Liver (tissue), 9 donors: ENCODE measurements around the gene ANKRD33. TPM values are rescaled to one million over a fixed set of nuclear protein-coding genes. Genes with fewer than 3 reads are reported as not detected.

Source experiments
- DNase-seq: peaks from one replicate; pipeline ENCODE4 v3.0.0-alpha.2; 2017; ENCODE audit warnings: low spot score
- H3K27ac ChIP-seq, 2 donors: one replicate each; pipeline ENCODE4 v1.7.0; 2013; ENCODE audit warnings: inconsistent platforms in 2 of 2, low read length in 2 of 2, control low read depth in 1 of 2, low read depth in 1 of 2, mild to moderate bottlenecking in 1 of 2
- H3K27me3 ChIP-seq, 4 donors: one replicate each; pipeline versions ENCODE4 v1.6.1 to v1.7.0; 2013; ENCODE audit warnings: low read length in 3 of 4, inconsistent platforms in 1 of 4, mild to moderate bottlenecking in 1 of 4, moderate library complexity in 1 of 4; ENCODE audit not compliant: control insufficient read depth in 4 of 4, insufficient read depth in 4 of 4
- H3K36me3 ChIP-seq, 4 donors: one replicate each; pipeline versions ENCODE4 v1.6.1 to v1.7.0; 2013; ENCODE audit warnings: low read length in 3 of 4, mild to moderate bottlenecking in 3 of 4, low read depth in 1 of 4, moderate library complexity in 1 of 4; ENCODE audit not compliant: control insufficient read depth in 4 of 4, insufficient read depth in 3 of 4
- H3K4me1 ChIP-seq, 4 donors: one replicate each; pipeline versions ENCODE4 v1.6.1 to v1.7.0; 2013; ENCODE audit warnings: low read length in 3 of 4, mild to moderate bottlenecking in 3 of 4, moderate library complexity in 1 of 4; ENCODE audit not compliant: control insufficient read depth in 4 of 4, insufficient read depth in 4 of 4
- H3K4me3 ChIP-seq, 3 donors: one replicate each; pipeline versions ENCODE4 v1.6.1 to v1.7.0; 2013; ENCODE audit warnings: low read length in 3 of 3, control low read depth in 1 of 3, low read depth in 1 of 3, mild to moderate bottlenecking in 1 of 3
- H3K9ac ChIP-seq, 2 donors: one replicate each; pipeline ENCODE4 v1.7.0; 2013; ENCODE audit warnings: low read length in 2 of 2, mild to moderate bottlenecking in 2 of 2, moderate library complexity in 2 of 2, control low read depth in 1 of 2, low read depth in 1 of 2
- H3K9me3 ChIP-seq, 4 donors: one replicate each; pipeline versions ENCODE4 v1.6.1 to v1.7.0; 2013; ENCODE audit warnings: low read length in 3 of 4; ENCODE audit not compliant: control insufficient read depth in 4 of 4
- EGR1 ChIP-seq, 2 donors: IDR thresholded peaks; 2 replicates each; pipeline ENCODE4 v1.6.1; 2016 to 2018; ENCODE audit warnings: antibody characterized with exemption in 2 of 2, low read depth in 2 of 2
- FOXA1 ChIP-seq: IDR thresholded peaks from 2 replicates; pipeline ENCODE4 v1.6.1; 2016; ENCODE audit warnings: antibody characterized with exemption
- FOXA2 ChIP-seq: IDR thresholded peaks from 2 replicates; pipeline ENCODE4 v1.6.1; 2016; ENCODE audit warnings: antibody characterized with exemption
- GABPA ChIP-seq, 2 donors: IDR thresholded peaks in 1 of 2; conservative IDR thresholded peaks in 1 of 2; 2 replicates each; pipeline ENCODE4 v1.6.1; 2016; ENCODE audit warnings: antibody characterized with exemption in 2 of 2, mild to moderate bottlenecking in 1 of 2, moderate library complexity in 1 of 2
- HNF4A ChIP-seq, 2 donors: conservative IDR thresholded peaks; 2 replicates each; pipeline ENCODE4 v1.6.1; 2016; ENCODE audit warnings: antibody characterized with exemption in 2 of 2, mild to moderate bottlenecking in 2 of 2
- HNF4G ChIP-seq: IDR thresholded peaks from 2 replicates; pipeline ENCODE4 v1.6.1; 2016; ENCODE audit warnings: antibody characterized with exemption
- NR2F2 ChIP-seq: IDR thresholded peaks from 2 replicates; pipeline ENCODE4 v1.6.1; 2016; ENCODE audit warnings: antibody characterized with exemption
- RAD21 ChIP-seq, 2 donors: IDR thresholded peaks; 2 replicates each; pipeline ENCODE4 v1.6.1; 2016; ENCODE audit warnings: antibody characterized with exemption in 2 of 2, mild to moderate bottlenecking in 2 of 2
- RXRA ChIP-seq, 2 donors: IDR thresholded peaks; 2 replicates each; pipeline ENCODE4 v1.6.1; 2017 to 2018; ENCODE audit warnings: antibody characterized with exemption in 2 of 2, mild to moderate bottlenecking in 1 of 2
- SP1 ChIP-seq: IDR thresholded peaks from 2 replicates; pipeline ENCODE4 v1.6.1; 2018; ENCODE audit warnings: antibody characterized with exemption, mild to moderate bottlenecking
- WGBS: extraction: QIAGEN DNeasy Blood & Tissue Kit; methylation state at CpG from one replicate; pipeline ENCODE4 v1.1.7; 2013; 5-methylcytosine and 5-hydroxymethylcytosine counted together
- polyA plus RNA-seq, 2 donors: library from polyadenylated mRNA; stranded (reverse) in 1 of 2; unstranded in 1 of 2; fragments of 200-250 nt in 1 of 2; fragments of >200 nt in 1 of 2; fragmentation: Nextera tagmentation in 1 of 2; extraction: Ambion mirVana in 1 of 2; gene quantifications; one replicate each; pipeline versions ENCODE4 v1.2.1 to v1.2.3, GENCODE V29; 2013 to 2015
- total RNA-seq, 2 donors: library from RNA; depleted of rRNA; stranded (reverse); fragments of >200 nt; gene quantifications; one replicate each; pipeline ENCODE4 v1.2.3, GENCODE V29; 2014
- TF ChIP-seq, protein P1 (sequence below): fragments of 150-350 bp; IDR thresholded peaks from 2 replicates; pipeline ENCODE4 v1.5.1; 2017; ENCODE audit warnings: improper control_type of control experiment, low read depth, low read length; ENCODE audit not compliant: missing input control
- TF ChIP-seq, protein P2 (sequence below): IDR thresholded peaks from 2 replicates; pipeline ENCODE4 v1.6.1; 2016; ENCODE audit warnings: antibody characterized with exemption
- TF ChIP-seq, protein P3 (sequence below): IDR thresholded peaks from 2 replicates; pipeline ENCODE4 v1.6.1; 2016; ENCODE audit warnings: antibody characterized with exemption
- TF ChIP-seq, protein P4 (sequence below): IDR thresholded peaks from 2 replicates; pipeline ENCODE4 v1.6.1; 2016; ENCODE audit warnings: antibody characterized with exemption, mild to moderate bottlenecking
- TF ChIP-seq, protein P5 (sequence below): IDR thresholded peaks from 2 replicates; pipeline ENCODE4 v1.6.1; 2016; ENCODE audit warnings: antibody characterized with exemption
- donor health status: healthy.
- donor health status: healthy.
- donor health status: healthy.
- donor health status: healthy.
- donor health status: healthy.

Gene ANKRD33
- total and polyA plus RNA-seq, 4 donors, result not detected

DNA sequence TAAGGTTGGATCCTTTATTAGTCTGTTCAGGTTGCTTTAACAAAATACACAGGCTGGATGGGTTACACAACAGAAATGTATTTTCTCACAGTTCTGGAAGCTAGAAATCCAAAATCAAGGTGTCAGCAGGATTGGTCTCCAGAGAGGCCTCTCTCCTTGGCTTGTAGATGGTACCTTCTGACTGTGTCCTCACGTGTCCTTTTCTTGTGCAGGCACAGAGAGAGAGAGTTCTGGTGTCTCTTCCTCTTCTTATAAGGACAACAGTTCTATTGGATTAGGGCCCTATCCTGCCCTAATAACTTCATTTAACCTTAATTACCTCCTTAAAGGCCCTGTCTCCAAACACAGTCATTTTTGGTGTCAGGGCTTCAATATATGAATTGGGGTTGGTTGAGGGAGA, 4.6 kb upstream of the ANKRD33 start:
- H3K4me1 ChIP-seq, result peaks cover 0 to 3% (median 1%) of the 10 kb centered on the region in 4 donors
- H3K9me3 ChIP-seq, result no peaks in the 10 kb centered on the region
- H3K27me3 ChIP-seq, result no peaks in the 10 kb centered on the region
- WGBS, result 80% methylated on average over 1 of the region's 1 CpG
- TF ChIP-seq HNF4G (no peak), RXRA (IDR thresholded peaks at IDR 0.05) (no peak), EGR1 (IDR thresholded peaks at IDR 0.05; ENCODE audit: low read depth in 2 of 2) (no peak), FOXA2 (no peak), RAD21 (IDR thresholded peaks at IDR 0.05) (no peak), NR2F2 (no peak)
- TF ChIP-seq, protein P1, sequence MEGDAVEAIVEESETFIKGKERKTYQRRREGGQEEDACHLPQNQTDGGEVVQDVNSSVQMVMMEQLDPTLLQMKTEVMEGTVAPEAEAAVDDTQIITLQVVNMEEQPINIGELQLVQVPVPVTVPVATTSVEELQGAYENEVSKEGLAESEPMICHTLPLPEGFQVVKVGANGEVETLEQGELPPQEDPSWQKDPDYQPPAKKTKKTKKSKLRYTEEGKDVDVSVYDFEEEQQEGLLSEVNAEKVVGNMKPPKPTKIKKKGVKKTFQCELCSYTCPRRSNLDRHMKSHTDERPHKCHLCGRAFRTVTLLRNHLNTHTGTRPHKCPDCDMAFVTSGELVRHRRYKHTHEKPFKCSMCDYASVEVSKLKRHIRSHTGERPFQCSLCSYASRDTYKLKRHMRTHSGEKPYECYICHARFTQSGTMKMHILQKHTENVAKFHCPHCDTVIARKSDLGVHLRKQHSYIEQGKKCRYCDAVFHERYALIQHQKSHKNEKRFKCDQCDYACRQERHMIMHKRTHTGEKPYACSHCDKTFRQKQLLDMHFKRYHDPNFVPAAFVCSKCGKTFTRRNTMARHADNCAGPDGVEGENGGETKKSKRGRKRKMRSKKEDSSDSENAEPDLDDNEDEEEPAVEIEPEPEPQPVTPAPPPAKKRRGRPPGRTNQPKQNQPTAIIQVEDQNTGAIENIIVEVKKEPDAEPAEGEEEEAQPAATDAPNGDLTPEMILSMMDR, result no peak
- TF ChIP-seq, protein P2, sequence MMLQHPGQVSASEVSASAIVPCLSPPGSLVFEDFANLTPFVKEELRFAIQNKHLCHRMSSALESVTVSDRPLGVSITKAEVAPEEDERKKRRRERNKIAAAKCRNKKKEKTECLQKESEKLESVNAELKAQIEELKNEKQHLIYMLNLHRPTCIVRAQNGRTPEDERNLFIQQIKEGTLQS, result no peak
- TF ChIP-seq, protein P3, sequence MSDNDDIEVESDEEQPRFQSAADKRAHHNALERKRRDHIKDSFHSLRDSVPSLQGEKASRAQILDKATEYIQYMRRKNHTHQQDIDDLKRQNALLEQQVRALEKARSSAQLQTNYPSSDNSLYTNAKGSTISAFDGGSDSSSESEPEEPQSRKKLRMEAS, result no peak
- TF ChIP-seq, protein P4, sequence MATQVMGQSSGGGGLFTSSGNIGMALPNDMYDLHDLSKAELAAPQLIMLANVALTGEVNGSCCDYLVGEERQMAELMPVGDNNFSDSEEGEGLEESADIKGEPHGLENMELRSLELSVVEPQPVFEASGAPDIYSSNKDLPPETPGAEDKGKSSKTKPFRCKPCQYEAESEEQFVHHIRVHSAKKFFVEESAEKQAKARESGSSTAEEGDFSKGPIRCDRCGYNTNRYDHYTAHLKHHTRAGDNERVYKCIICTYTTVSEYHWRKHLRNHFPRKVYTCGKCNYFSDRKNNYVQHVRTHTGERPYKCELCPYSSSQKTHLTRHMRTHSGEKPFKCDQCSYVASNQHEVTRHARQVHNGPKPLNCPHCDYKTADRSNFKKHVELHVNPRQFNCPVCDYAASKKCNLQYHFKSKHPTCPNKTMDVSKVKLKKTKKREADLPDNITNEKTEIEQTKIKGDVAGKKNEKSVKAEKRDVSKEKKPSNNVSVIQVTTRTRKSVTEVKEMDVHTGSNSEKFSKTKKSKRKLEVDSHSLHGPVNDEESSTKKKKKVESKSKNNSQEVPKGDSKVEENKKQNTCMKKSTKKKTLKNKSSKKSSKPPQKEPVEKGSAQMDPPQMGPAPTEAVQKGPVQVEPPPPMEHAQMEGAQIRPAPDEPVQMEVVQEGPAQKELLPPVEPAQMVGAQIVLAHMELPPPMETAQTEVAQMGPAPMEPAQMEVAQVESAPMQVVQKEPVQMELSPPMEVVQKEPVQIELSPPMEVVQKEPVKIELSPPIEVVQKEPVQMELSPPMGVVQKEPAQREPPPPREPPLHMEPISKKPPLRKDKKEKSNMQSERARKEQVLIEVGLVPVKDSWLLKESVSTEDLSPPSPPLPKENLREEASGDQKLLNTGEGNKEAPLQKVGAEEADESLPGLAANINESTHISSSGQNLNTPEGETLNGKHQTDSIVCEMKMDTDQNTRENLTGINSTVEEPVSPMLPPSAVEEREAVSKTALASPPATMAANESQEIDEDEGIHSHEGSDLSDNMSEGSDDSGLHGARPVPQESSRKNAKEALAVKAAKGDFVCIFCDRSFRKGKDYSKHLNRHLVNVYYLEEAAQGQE, result no peak
- TF ChIP-seq, protein P5, sequence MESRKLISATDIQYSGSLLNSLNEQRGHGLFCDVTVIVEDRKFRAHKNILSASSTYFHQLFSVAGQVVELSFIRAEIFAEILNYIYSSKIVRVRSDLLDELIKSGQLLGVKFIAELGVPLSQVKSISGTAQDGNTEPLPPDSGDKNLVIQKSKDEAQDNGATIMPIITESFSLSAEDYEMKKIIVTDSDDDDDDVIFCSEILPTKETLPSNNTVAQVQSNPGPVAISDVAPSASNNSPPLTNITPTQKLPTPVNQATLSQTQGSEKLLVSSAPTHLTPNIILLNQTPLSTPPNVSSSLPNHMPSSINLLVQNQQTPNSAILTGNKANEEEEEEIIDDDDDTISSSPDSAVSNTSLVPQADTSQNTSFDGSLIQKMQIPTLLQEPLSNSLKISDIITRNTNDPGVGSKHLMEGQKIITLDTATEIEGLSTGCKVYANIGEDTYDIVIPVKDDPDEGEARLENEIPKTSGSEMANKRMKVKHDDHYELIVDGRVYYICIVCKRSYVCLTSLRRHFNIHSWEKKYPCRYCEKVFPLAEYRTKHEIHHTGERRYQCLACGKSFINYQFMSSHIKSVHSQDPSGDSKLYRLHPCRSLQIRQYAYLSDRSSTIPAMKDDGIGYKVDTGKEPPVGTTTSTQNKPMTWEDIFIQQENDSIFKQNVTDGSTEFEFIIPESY, result no peak
- H3K4me3 ChIP-seq, result no peak overlapping the region
- DNase-seq, result no peak
- H3K36me3 ChIP-seq, result no peaks in the 10 kb centered on the region
- no peak overlapping the region for H3K9ac ChIP-seq
- no peak overlapping the region for H3K27ac ChIP-seq

DNA sequence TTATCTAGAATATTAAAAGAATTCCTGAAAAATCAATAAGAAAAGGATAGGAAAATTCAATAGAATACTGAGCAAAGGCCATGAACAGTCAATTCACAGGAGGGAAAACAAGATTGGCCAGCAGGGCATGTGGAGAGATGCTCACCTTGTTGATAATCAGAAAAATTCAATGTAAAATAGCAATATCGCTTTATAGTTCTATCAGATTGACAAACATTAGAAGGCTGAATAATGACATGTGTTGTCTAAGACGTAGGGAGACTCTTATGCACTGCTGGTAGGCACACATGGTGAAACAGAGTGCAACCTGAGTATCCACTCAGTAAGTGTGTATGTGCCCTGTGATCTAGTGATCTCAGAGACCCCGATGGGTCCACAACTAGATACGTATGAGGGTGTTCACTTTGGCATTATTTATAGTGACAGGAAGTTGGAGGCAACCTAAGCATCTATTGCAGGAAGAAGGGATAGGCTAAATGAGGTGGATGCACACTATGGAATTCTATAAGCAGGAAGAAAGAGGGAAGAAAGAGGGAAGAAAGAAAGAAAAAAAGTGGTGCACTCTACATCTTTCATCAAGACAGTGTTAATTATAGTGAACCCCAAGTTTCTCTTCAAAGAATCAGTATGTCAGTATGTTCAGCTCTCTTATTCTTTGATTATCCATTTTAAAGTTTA, 3.8 kb upstream of the ANKRD33 start:
- Histone ChIP-seq H3K4me3 (no peak overlapping the region), H3K27me3 (no peaks in the 10 kb centered on the region), H3K4me1 (peaks cover 0 to 3% (median 1%) of the 10 kb centered on the region in 4 donors), H3K9ac (no peak overlapping the region), H3K27ac (no peak overlapping the region), H3K9me3 (no peaks in the 10 kb centered on the region), H3K36me3 (no peaks in the 10 kb centered on the region)
- WGBS, result 86% methylated on average over 4 of the region's 4 CpGs
- DNase-seq, result no peak
- no peak for TF ChIP-seq HNF4G
- TF ChIP-seq, protein P2, result no peak
- no peak for TF ChIP-seq GABPA (IDR thresholded peaks at IDR 0.05 in 1 of 2, conservative IDR thresholded peaks at IDR 0.05 in 1 of 2)
- TF ChIP-seq, protein P1, result no peak
- TF ChIP-seq HNF4A (conservative IDR thresholded peaks at IDR 0.05), result no peak
- TF ChIP-seq, protein P3, result no peak
- no peak for TF ChIP-seq RAD21 (IDR thresholded peaks at IDR 0.05)
- TF ChIP-seq, protein P4, result no peak
- no peak for TF ChIP-seq NR2F2
- TF ChIP-seq EGR1 (IDR thresholded peaks at IDR 0.05; ENCODE audit: low read depth in 2 of 2), result no peak
- TF ChIP-seq FOXA1, result no peak
- no peak for TF ChIP-seq SP1
- no peak for TF ChIP-seq FOXA2
